Spinal cord (tissue), 10 donors: ENCODE results near the gene WDPCP. TPM values are rescaled to one million over a fixed set of nuclear protein-coding genes. Genes with fewer than 3 reads are reported as not detected.
"Not testable (repeated sequence)": the region's sequence is repeated elsewhere in the genome, so short reads cannot be mapped to it uniquely, and the experiment has no call there.

Experiments used
- DNase-seq, 6 donors: peaks; one replicate each; pipeline versions ENCODE4 v3.0.0 to v3.0.0-alpha.2; 2013 to 2015; ENCODE audit warnings: low spot score in 6 of 6, low read depth in 4 of 6
- H3K27ac ChIP-seq: one replicate; pipeline ENCODE4 v1.5.1; 2013; ENCODE audit warnings: low read depth, low read length, control low read depth
- H3K27me3 ChIP-seq: one replicate; pipeline ENCODE4 v1.6.1; 2013; ENCODE audit warnings: low read length; ENCODE audit not compliant: control insufficient read depth, insufficient read depth
- H3K36me3 ChIP-seq: one replicate; pipeline ENCODE4 v1.6.1; 2013; ENCODE audit warnings: low read length; ENCODE audit not compliant: control insufficient read depth, insufficient read depth
- H3K4me1 ChIP-seq: one replicate; pipeline ENCODE4 v1.6.1; 2013; ENCODE audit warnings: low read length; ENCODE audit not compliant: control insufficient read depth, insufficient read depth
- H3K4me3 ChIP-seq: one replicate; pipeline ENCODE4 v1.5.1; 2013; ENCODE audit warnings: low read depth, low read length, control low read depth
- H3K9me3 ChIP-seq: one replicate; pipeline ENCODE4 v1.6.1; 2013; ENCODE audit warnings: low read length; ENCODE audit not compliant: control insufficient read depth, insufficient read depth
- WGBS: methylation state at CpG from one replicate; pipeline ENCODE4 v1.1.5; 2013; ENCODE audit warnings: missing lambda C conversion rate; ENCODE audit not compliant: insufficient coverage; 5-methylcytosine and 5-hydroxymethylcytosine counted together
- polyA plus RNA-seq, 2 donors: library from polyadenylated mRNA; unstranded; fragments of 120-200 nt; gene quantifications; one replicate each; pipeline ENCODE4 v1.2.1, GENCODE V29; 2013; ENCODE audit not compliant: insufficient read length in 2 of 2
- total RNA-seq, 2 donors: library from RNA; depleted of rRNA in 1 of 2; stranded (reverse); fragments of 120-200 nt in 1 of 2; fragments of >200 nt in 1 of 2; gene quantifications; one replicate each; pipeline versions ENCODE4 v1.2.3 to v1.2.4, GENCODE V29; 2013 to 2014
- donor health status: healthy.

WDPCP gene
- total and polyA plus RNA-seq, 4 donors: 9.6 to 40.1 (median 14.2) TPM

GRCh38 chr2:63617366-63617765 is 29.1 kb upstream of the WDPCP start:
- no peak overlapping the region for H3K4me3 ChIP-seq
- H3K36me3 ChIP-seq: no peaks in the 10 kb centered on the region
- H3K27ac ChIP-seq: no peak overlapping the region
- WGBS: no CpG with 5 or more reads among the region's 1 CpG
- H3K9me3 ChIP-seq: no peaks in the 10 kb centered on the region
- H3K27me3 ChIP-seq: no peaks in the 10 kb centered on the region
- no peaks in the 10 kb centered on the region for H3K4me1 ChIP-seq
- peak in 1 of 6 donors; percentile 57 for DNase-seq

DNA sequence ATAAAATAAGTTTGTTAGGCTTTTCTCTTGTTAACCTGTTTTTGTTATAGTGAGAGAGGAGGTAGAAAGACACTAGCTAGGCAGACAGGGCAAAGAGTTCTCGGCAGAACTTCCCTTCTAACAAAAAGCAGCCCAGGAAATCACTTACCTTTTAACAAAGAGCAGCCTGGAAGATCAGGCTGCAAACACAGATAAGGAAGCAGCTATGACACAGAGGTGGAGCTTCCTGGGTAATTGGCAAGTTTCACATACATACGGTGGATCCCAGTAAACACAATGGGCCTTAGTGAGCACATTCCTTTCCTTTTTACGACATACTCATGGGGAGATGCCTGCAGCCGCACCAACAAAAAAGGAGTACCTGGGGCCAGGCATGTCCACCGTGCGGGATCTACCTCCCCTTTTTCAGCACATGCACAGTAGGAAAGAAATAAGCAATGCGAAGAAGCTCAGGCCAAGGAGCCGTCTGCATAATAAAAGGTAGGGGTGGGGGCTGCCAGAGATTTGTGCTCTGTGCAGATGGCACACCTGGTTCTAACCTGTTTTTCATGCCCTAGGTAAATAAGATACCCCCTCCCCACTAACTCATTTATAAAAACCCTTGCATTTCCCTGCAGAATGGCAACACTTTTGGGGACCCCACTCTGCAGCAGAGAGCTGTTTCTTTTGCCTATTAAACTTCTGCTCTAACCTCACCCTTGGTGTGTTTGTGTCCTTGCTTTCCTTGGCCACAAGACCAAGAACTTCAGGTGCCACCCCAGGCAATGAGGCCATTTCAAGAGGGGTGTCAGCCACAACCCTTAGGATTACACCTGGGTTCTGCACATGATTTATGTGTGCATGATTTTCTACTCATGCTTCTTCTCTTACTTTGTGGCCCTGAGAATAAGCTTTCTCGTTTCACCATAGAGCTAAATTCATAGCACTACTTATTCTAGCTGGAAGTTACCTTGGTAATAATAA is 27.0 kb upstream of the WDPCP start:
- Histone ChIP-seq H3K4me3 (no peak overlapping the region), H3K27me3 (no peaks in the 10 kb centered on the region), H3K27ac (no peak overlapping the region), H3K36me3 (no peaks in the 10 kb centered on the region), H3K9me3 (no peaks in the 10 kb centered on the region), H3K4me1 (no peaks in the 10 kb centered on the region)
- DNase-seq: no peak
- WGBS: 47% methylated on average over 3 of the region's 9 CpGs

- no CpG with 5 or more reads among the region's 2 CpGs for WGBS
- Histone ChIP-seq H3K27me3 (no peaks in the 10 kb centered on the region), H3K27ac (no peak overlapping the region), H3K36me3 (no peaks in the 10 kb centered on the region), H3K4me1 (no peaks in the 10 kb centered on the region), H3K9me3 (no peaks in the 10 kb centered on the region), H3K4me3 (no peak overlapping the region)
- DNase-seq: no peak
Measured at GRCh38 chr2:63614448-63614968, 26.2 kb upstream of the WDPCP start.

DNA sequence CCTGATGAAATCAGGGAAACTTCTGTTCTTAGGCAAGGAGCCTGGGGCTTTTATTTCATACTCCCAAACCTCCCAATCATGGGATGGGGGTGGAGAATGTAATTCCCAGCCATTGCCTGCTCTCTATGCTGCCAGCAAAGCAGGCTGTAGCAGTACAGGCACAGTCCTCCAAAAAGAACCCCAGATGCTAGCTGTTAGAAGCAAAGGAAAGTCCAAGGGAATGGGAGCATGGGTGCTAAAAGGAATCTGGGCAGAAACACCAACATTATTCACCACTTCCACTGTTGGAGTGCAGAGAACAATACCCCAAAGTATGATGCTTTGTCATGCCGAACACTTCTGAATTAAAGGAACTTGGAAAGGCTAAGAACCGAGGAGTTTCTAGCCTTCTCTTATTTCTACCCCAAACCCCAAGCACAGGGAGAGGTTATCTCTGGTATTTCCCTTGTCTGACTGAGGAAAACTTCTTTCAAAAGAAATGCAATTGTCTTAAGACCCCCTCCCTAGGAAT is 25.2 kb upstream of the WDPCP start:
- peak in 1 of 6 donors; percentile 20 for DNase-seq
- Histone ChIP-seq H3K27ac (no peak overlapping the region), H3K36me3 (no peaks in the 10 kb centered on the region), H3K4me3 (no peak overlapping the region), H3K27me3 (no peaks in the 10 kb centered on the region), H3K4me1 (no peaks in the 10 kb centered on the region), H3K9me3 (no peaks in the 10 kb centered on the region)
- no CpG with 5 or more reads among the region's 2 CpGs for WGBS

GRCh38 chr2:63610525-63610924 is 22.2 kb upstream of the WDPCP start:
- Histone ChIP-seq H3K27me3 (no peaks in the 10 kb centered on the region), H3K36me3 (peaks cover 12% of the 10 kb centered on the region), H3K4me3 (no peak overlapping the region), H3K27ac (no peak overlapping the region), H3K9me3 (no peaks in the 10 kb centered on the region), H3K4me1 (no peaks in the 10 kb centered on the region)
- 96% methylated on average over 3 of the region's 4 CpGs for WGBS
- no peak for DNase-seq

DNA sequence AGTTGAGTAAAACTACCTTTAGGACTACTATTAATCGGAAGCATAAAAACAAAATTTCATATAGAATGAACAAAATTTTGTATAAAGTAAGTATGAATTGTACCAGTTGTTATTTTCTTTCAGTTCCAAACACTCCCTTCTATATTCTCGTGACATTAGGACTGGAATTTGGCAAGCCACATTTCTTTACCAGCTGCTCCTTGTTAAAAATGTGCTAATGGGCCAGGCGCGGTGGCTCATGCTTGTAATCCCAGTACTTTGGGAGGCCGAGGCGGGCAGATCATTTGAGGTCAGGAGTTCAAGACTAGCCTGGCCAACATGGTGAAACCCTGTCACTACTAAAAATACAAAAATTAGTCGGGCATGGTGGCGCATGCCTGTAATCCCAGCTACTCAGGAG is 20.6 kb upstream of the WDPCP start:
- H3K36me3 ChIP-seq: peaks cover 21% of the 10 kb centered on the region
- 72% methylated on average over 5 of the region's 8 CpGs for WGBS
- not testable (repeated sequence) for DNase-seq, H3K27me3 ChIP-seq, H3K27ac ChIP-seq, H3K4me1 ChIP-seq, H3K9me3 ChIP-seq, H3K4me3 ChIP-seq

DNA sequence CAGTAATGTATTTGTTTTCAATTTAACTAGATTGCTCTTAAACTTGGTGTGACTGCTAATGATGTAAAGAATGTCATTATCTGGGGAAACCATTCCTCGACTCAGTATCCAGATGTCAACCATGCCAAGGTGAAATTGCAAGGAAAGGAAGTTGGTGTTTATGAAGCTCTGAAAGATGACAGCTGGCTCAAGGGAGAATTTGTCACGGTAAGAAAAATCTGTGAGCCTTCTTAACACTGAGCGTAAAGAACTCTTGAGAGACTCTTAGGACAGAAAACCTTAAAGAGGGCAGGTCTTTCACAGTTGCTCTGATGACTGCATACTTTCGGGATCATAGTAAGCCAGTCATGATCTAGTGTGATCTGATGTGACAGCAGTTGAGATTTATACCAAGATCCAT is 16.4 kb upstream of the WDPCP start:
- no peaks in the 10 kb centered on the region for H3K9me3 ChIP-seq
- WGBS: 93% methylated on average over 4 of the region's 4 CpGs
- H3K4me3 ChIP-seq: no peak overlapping the region
- H3K4me1 ChIP-seq: no peaks in the 10 kb centered on the region
- H3K27me3 ChIP-seq: no peaks in the 10 kb centered on the region
- peaks cover 30% of the 10 kb centered on the region for H3K36me3 ChIP-seq
- DNase-seq: no peak
- no peak overlapping the region for H3K27ac ChIP-seq

GRCh38 chr2:63600881-63601460 is 12.7 kb upstream of the WDPCP start:
- no CpG with 5 or more reads among the region's 1 CpG for WGBS

DNA sequence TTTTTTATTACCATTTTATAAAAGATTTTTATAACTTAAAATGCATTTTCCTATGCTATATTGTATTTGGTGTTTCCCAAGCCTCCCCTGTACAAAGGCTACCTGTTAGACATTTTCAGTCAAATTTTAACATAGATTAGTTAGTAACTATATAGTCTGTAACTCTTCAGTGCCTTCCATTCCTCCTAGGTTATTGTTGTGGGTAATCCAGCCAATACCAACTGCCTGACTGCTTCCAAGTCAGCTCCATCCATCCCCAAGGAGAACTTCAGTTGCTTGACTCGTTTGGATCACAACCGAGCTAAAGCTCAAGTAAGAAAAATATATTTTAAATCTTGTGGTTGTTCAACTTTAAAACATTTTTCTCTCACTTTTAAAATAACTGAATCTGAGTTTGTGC is 10.7 kb upstream of the WDPCP start:
- Histone ChIP-seq H3K27ac (no peak overlapping the region), H3K9me3 (no peaks in the 10 kb centered on the region), H3K36me3 (peaks cover 9% of the 10 kb centered on the region), H3K4me3 (no peak overlapping the region), H3K4me1 (no peaks in the 10 kb centered on the region), H3K27me3 (no peaks in the 10 kb centered on the region)
- no CpG with 5 or more reads among the region's 2 CpGs for whole genome bisulfite sequencing
- DNase-seq: no peak

More at GRCh38 chr2:63600881-63601460, 12.7 kb upstream of the WDPCP start:
- no peak for DNase-seq
- Histone ChIP-seq H3K27ac (no peak overlapping the region), H3K9me3 (no peaks in the 10 kb centered on the region), H3K4me3 (no peak overlapping the region), H3K36me3 (peaks cover 20% of the 10 kb centered on the region), H3K27me3 (no peaks in the 10 kb centered on the region), H3K4me1 (no peaks in the 10 kb centered on the region)
